GM21786 (cell line): Measurements from ENCODE around the gene ARHGAP12.
"Not testable (repeated sequence)": the region's sequence is repeated elsewhere in the genome, so short reads cannot be mapped to it uniquely, and the experiment has no call there.

Experiments
- ATAC-seq: cut with Tn5 transposase; IDR thresholded peaks from one replicate; pipeline ENCODE4 v1.9.1; 2021; ENCODE audit not compliant: unreplicated experiment

The ARHGAP12 gene

DNA sequence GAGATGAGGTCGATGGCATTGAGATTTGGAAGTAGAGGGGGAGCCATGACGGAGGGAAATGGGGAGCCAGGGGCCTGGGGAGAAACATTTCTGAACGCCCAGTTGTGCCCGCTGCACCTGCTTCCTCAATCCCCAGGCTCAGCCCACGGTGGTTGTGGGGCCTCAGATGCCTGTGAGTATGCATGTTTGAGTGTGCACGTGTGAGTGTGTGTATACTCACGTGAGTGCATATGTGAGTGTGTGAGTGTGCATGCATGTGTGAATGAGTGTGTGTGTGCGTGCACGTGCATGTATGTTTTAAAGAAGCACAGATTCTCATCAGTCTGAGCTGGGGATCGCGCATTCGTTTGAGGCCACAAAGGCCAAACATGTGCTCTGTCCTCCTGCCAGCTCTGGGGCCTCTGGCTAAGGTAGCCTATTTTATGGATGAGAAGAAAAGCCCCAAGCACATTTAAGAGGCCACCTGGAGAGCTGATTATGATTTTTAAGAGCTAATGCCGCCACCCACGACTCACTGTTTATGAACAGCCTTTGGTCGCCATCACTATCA lies 154.8 kb downstream of the ARHGAP12 start:
- no peak for ATAC-seq

DNA sequence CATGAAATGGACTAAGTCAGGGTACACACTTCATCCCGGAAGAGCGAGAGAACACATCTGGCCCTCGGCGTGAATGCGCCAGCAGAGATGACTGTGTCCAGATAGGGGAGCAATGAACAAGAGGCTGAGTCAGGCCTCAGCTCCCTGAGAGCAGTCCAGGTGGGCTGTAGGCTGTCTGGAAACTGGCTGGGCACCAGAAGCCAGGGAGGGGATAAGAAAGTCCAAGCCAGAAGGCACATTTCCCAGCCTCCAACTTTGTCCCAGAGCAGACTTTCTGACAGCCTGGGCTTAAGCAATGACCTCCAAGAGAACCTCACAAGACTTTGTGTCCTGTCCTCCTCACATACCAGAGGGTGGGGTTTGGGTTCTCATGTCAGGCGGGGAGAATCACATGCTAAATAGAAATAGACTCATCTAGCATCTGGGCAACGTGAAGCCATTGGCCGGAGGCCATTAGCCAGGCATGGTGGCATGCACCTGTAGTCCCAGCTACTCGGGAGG lies 157.2 kb downstream of the ARHGAP12 start:
- ATAC-seq = no peak

DNA sequence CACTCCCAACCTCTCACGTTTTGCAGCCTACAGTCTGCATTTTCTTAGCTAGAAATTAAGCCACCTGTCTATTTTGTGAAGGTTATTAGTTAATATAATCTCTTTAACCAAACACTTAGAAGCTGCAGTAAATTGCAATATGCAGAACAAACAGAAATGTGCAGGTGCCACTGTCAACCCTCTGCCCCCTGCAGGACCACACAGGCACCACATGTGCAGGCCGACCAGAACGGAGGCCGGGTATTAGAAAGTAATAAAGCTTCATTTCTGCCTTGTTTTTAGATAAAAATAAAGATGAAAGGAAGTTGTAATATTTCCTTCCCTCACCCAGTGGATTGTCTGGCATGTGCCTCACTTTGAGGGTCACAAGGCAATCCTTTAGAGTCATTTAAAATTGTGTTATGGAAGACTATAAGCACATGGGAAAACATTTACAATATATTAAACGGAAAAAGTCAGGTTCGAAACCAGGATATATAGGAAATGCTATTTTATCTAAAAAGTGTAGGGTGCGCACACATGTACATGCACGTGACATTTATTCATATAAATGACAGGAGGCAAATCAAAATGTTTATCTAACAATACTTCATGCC lies 158.2 kb downstream of the ARHGAP12 start:
- ATAC-seq = peak; percentile 77

GRCh38 chr10:31769564-31769963 lies 159.1 kb downstream of the ARHGAP12 start:
- ATAC-seq = no peak

- ATAC-seq = not testable (repeated sequence)
Observed at GRCh38 chr10:31768935-31769334, 159.7 kb downstream of the ARHGAP12 start.

DNA sequence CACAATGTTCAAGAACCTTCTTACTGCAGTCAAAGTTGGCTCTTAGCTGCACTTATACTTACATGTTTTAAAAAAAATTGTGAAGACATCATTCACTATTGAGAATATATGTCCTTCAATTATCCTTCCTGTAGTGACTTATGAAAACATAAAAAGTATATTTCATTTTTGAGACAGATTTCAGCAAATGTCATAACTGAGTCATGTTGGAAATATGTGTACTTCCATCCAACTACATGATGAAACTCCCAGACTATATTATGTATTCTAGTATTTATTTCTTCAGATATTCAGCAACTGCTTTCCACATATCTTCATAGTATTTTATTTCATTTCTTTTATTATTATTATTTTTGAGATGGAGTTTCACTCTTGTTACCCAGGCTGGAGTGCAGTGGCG lies 160.2 kb downstream of the ARHGAP12 start:
- ATAC-seq = no peak

GRCh38 chr10:31765541-31765940 lies 163.1 kb downstream of the ARHGAP12 start:
- ATAC-seq = no peak

GRCh38 chr10:31762316-31762715 lies 166.3 kb downstream of the ARHGAP12 start:
- ATAC-seq = no peak

DNA sequence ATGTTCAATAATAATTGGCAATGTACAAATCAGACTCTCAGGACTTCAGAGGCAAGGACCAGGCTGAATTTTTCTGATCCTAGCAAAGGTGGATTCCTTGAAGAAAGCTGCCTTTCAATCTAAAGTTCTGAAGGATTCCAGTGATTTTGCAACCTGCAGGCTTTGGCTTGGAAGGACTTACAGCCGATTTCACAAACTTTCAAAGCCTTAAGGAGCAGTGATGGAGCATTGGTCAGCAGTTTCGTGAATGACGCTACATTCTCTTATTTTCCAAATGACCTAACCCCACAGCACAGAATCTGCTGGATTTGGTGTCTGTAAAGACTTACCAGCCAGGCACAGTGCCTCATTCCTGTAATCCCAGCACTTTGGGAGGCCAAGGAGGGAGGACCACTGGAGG lies 167.5 kb downstream of the ARHGAP12 start:
- ATAC-seq = no peak

DNA sequence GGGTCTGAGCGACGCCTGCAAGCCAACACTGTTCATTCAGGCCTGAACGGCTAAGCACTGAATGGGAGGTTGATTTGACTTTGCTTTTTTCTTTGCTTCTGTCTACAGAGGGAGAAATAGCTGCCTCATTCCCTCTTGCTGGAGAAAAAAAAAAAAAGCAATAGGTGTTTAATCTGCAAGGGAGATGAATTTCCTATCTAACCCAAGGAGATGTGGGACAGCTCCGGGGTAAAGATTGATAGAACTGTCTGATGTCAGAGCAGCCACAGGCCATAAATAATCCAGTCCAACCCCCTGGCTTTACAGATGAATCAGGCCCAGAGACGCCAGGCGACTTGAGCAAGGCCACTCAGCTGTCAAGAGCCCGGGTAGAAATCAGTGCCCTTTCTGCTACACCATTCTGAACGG lies 168.0 kb downstream of the ARHGAP12 start:
- no peak for ATAC-seq

- ATAC-seq = peak; percentile 90
Observed at GRCh38 chr10:31759799-31760626, 168.6 kb downstream of the ARHGAP12 start.

GRCh38 chr10:31759124-31759798 lies 169.4 kb downstream of the ARHGAP12 start:
- ATAC-seq = no peak

DNA sequence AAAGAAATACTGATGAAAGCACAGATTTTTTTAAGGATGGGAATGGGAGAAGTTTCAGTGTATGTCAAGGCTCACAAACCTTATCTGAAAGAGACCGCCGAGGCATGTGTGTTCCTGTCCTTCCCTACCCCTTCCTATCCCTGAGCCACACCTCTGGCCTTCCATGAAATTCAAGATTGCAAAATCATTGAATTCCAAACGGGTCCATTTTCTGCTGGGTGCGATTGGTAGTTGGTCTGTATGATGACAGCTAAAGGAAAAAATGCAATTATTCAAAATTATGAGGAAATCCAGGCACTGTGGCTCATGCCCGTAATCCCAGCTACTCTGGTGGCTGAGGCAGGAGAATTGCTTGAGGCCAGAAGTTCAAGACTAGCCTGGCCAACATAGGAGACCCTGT lies 170.1 kb downstream of the ARHGAP12 start:
- no peak for ATAC-seq

- ATAC-seq = no peak
Observed at GRCh38 chr10:31757831-31758230, 170.8 kb downstream of the ARHGAP12 start.

DNA sequence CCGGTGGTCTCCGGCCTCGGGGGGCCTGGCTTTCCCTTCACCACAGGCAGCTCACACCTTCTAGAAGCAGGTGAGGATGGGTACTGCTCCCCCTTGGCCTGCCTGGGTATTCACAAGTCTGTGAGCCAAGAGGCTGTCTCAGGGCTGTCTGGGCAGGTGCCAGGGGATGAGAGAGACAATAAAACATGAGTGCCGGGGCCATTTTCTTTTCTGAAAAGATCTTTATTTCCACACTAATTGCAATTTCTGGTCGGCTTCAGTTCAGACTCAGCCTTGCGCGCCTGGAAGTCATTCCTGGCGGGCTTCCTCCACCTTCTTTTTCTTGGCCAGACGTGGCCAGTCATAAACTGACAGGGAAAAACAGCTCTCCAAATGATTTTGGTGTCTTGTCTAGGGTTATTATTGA lies 171.2 kb downstream of the ARHGAP12 start:
- no peak for ATAC-seq

DNA sequence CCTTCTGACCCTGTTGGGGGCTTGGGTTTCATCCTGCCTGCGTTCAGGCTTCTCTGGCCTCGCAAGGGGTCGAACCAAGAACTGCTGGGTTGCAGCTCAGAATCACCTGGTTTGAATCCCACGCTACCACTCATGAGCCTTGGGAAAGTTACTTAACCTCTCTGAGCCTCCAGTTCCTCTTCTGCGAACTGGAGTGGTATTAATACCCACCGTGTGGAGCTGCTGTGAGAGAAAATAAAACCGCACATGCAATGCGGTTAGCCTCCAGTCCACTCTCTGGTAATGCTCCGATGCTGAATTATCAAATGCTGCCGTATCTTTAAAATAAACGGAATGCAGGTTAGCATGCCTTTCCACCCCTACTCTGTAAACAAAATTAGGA lies 171.9 kb downstream of the ARHGAP12 start:
- ATAC-seq = no peak

GRCh38 chr10:31756101-31756728 lies 172.4 kb downstream of the ARHGAP12 start:
- ATAC-seq = no peak
